ENCODE measurements around the gene ZNRF3. TPM values are rescaled to one million over a fixed set of nuclear protein-coding genes. Genes with fewer than 3 reads are reported as not detected.
"Not testable (repeated sequence)": the region's sequence is repeated elsewhere in the genome, so short reads cannot be mapped to it uniquely, and the experiment has no call there.

Gene ZNRF3
- total and polyA plus RNA-seq, 11 donors, result 1.8 to 9.2 (median 6.2) TPM

- Histone ChIP-seq H3K4me3 (no peak overlapping the region), H3K4me1 (peaks cover 0 to 66% (median 39%) of the 10 kb centered on the region in 12 donors), H3K27ac (peak overlapping the region in 1 of 12 donors; percentile 4), H3K27me3 (no peaks in the 10 kb centered on the region), H3K36me3 (no peaks in the 10 kb centered on the region), H3K9me3 (no peaks in the 10 kb centered on the region)
- no peak for TF ChIP-seq POLR2A (IDR thresholded peaks at IDR 0.05)
- TF ChIP-seq CTCF (IDR thresholded peaks at IDR 0.05), result no peak
- ATAC-seq, result no peak
- DNase-seq, result no peak
- intact Hi-C loops (cut with DNase I), result no loop called here
- WGBS, 4 donors, result 80 to 93% (median 89%) methylated on average over 5 of the region's 5 CpGs
Observed at GRCh38 chr22:28907311-28908008, 24.1 kb downstream of the ZNRF3 start.

GRCh38 chr22:28908810-28909209, 25.4 kb downstream of the ZNRF3 start:
- peaks cover 0 to 55% (median 32%) of the 10 kb centered on the region in 12 donors for H3K4me1 ChIP-seq
- DNase-seq; H3K4me3 ChIP-seq; intact Hi-C loops (cut with DNase I); H3K27me3 ChIP-seq; H3K36me3 ChIP-seq; H3K27ac ChIP-seq; ATAC-seq; H3K9me3 ChIP-seq: not testable (repeated sequence)
- 92 to 96% (median 94%) methylated on average over 10 of the region's 10 CpGs for WGBS, 4 donors

GRCh38 chr22:28909375-28909774, 26.0 kb downstream of the ZNRF3 start:
- Histone ChIP-seq H3K36me3 (no peaks in the 10 kb centered on the region), H3K27me3 (no peaks in the 10 kb centered on the region), H3K4me3 (no peak overlapping the region), H3K9me3 (no peaks in the 10 kb centered on the region), H3K4me1 (peaks cover 0 to 49% (median 27%) of the 10 kb centered on the region in 12 donors), H3K27ac (no peak overlapping the region)
- 96 to 98% (median 97%) methylated on average over 5 of the region's 5 CpGs for WGBS, 4 donors
- intact Hi-C loops (cut with DNase I), result no loop called here
- TF ChIP-seq POLR2A (IDR thresholded peaks at IDR 0.05) (no peak), CTCF (IDR thresholded peaks at IDR 0.05) (no peak)
- no peak for DNase-seq
- ATAC-seq, result no peak

GRCh38 chr22:28910569-28911303, 27.4 kb downstream of the ZNRF3 start:
- Histone ChIP-seq H3K36me3 (no peaks in the 10 kb centered on the region), H3K27me3 (no peaks in the 10 kb centered on the region), H3K9me3 (no peaks in the 10 kb centered on the region), H3K4me1 (peaks cover 0 to 37% (median 18%) of the 10 kb centered on the region in 12 donors), H3K4me3 (no peak overlapping the region), H3K27ac (peak overlapping the region in 8 of 12 donors; percentile 39 to 80 (median 55))
- DNase-seq, result no peak
- TF ChIP-seq POLR2A (IDR thresholded peaks at IDR 0.05) (no peak), CTCF (IDR thresholded peaks at IDR 0.05) (no peak)
- WGBS, 4 donors, result 68 to 82% (median 77%) methylated on average over 3 of the region's 3 CpGs
- ATAC-seq, result peak in 1 of 4 donors; percentile 14
- intact Hi-C loops (cut with DNase I), result no loop called here
